H1 (cell line): ENCODE results near the gene ANKLE1. TPM values are rescaled to one million over a fixed set of nuclear protein-coding genes. Genes with fewer than 3 reads are reported as not detected.

Experiments
- CTCF ChIA-PET: fragments of 300-600 bp; sonication (Branson Sonifier 250); formaldehyde crosslinking; loops from one replicate; lab custom pipeline; 2021; ENCODE audit not compliant: partially characterized antibody; lab: Charles Lee
- POLR2A ChIA-PET: fragments of 300-600 bp; sonication (Branson Sonifier 250); formaldehyde crosslinking; loops from one replicate; lab custom pipeline; 2021; ENCODE audit warnings: inconsistent platforms; ENCODE audit not compliant: partially characterized antibody; lab: Charles Lee
- DNase-seq, 2 experiments: peaks; one replicate each; pipeline versions ENCODE4 v3.0.0 to v3.0.0-alpha.2; 2010 to 2022; ENCODE audit warnings: low spot score in 2 of 2, low read depth in 1 of 2, mixed read lengths in 1 of 2
- FAIRE-seq: peaks from 2 replicates; lab custom pipeline; 2011; peaks lifted over from hg19 to GRCh38; lab: Jason Lieb, UNC
- H2AFZ ChIP-seq: 2 replicates; pipeline ENCODE4 v1.8.1; 2012; ENCODE audit warnings: low read length, inconsistent platforms
- H2AK5ac ChIP-seq: 2 replicates; pipeline ENCODE4 v1.6.1; 2013; ENCODE audit warnings: low read depth, low read length
- H2BK120ac ChIP-seq: replicated peaks from 2 replicates; pipeline ENCODE3; 2013; ENCODE audit warnings: low read depth, low read length, inconsistent platforms
- H2BK12ac ChIP-seq: 2 replicates; pipeline ENCODE4 v1.6.1; 2013; ENCODE audit warnings: low read depth, low read length
- H2BK15ac ChIP-seq: 2 replicates; pipeline ENCODE4 v1.6.1; 2013; ENCODE audit warnings: low read length
- H2BK20ac ChIP-seq: 2 replicates; pipeline ENCODE4 v1.6.1; 2013; ENCODE audit warnings: low read length
- H2BK5ac ChIP-seq: 2 replicates; pipeline ENCODE4 v1.6.1; 2013; ENCODE audit warnings: low read depth, low read length
- H3K14ac ChIP-seq: 2 replicates; pipeline ENCODE4 v1.6.1; 2013; ENCODE audit warnings: inconsistent platforms; ENCODE audit not compliant: insufficient read length
- H3K18ac ChIP-seq: 2 replicates; pipeline ENCODE4 v1.6.1; 2013; ENCODE audit warnings: low read length; ENCODE audit errors: extremely low read depth
- H3K23ac ChIP-seq: 2 replicates; pipeline ENCODE4 v1.6.1; 2013; ENCODE audit warnings: inconsistent platforms; ENCODE audit not compliant: insufficient read length
- H3K23me2 ChIP-seq: 2 replicates; pipeline ENCODE4 v1.6.1; 2013; ENCODE audit warnings: low read depth, low read length
- H3K27ac ChIP-seq: 2 replicates; pipeline ENCODE4 v1.6.1; 2011; ENCODE audit warnings: low read depth, low read length, inconsistent platforms
- H3K27me3 ChIP-seq, 4 experiments: replicated peaks in 1 of 4; 1 replicate in 1 of 4; 2 replicates in 3 of 4; pipeline versions ENCODE4 v1.6.1 to v1.8.1; 2011 to 2013; ENCODE audit warnings: low read length in 3 of 4, mild to moderate bottlenecking in 3 of 4, inconsistent platforms in 2 of 4, mixed read lengths in 2 of 4, moderate library complexity in 1 of 4; ENCODE audit not compliant: control insufficient read depth in 3 of 4, insufficient read depth in 3 of 4; ENCODE audit errors: extremely low read depth in 1 of 4
- H3K36me3 ChIP-seq, 4 experiments: 2 replicates each; pipeline versions ENCODE4 v1.6.1 to v1.8.1; 2011 to 2013; ENCODE audit warnings: mild to moderate bottlenecking in 4 of 4, low read length in 3 of 4, moderate library complexity in 2 of 4, control low read depth in 1 of 4, inconsistent platforms in 1 of 4; ENCODE audit not compliant: insufficient read depth in 4 of 4, control insufficient read depth in 2 of 4
- H3K4ac ChIP-seq: replicated peaks from 2 replicates; pipeline ENCODE3; 2013; ENCODE audit warnings: low read length, low read depth, mixed read lengths, inconsistent platforms; ENCODE audit not compliant: insufficient read length
- H3K4me1 ChIP-seq, 4 experiments: replicated peaks in 1 of 4; 1 replicate in 1 of 4; 2 replicates in 3 of 4; pipeline versions ENCODE4 v1.6.1 to v1.8.1; 2011 to 2013; ENCODE audit warnings: low read length in 3 of 4, inconsistent platforms in 2 of 4, mixed read lengths in 1 of 4; ENCODE audit not compliant: insufficient read depth in 4 of 4, control insufficient read depth in 3 of 4
- H3K4me2 ChIP-seq, 2 experiments: 2 replicates each; pipeline versions ENCODE4 v1.6.1 to v1.8.1; 2011 to 2013; ENCODE audit warnings: low read depth in 2 of 2, low read length in 2 of 2, control low read depth in 1 of 2, inconsistent platforms in 1 of 2, mild to moderate bottlenecking in 1 of 2; ENCODE audit not compliant: insufficient read depth in 1 of 2
- H3K4me3 ChIP-seq, 4 experiments: fragments of 200-600, 300-600 bp in 1 of 4; sonication (generic), shearing (Covaris generic), sonication (Bioruptor Twin) in 1 of 4; 2 replicates each; pipeline versions ENCODE4 v1.5.1 to v1.8.1; 2011 to 2016; ENCODE audit warnings: low read length in 4 of 4, low read depth in 3 of 4, control low read depth in 2 of 4, inconsistent platforms in 2 of 4, mild to moderate bottlenecking in 2 of 4, mixed read lengths in 1 of 4, moderate library complexity in 1 of 4; ENCODE audit not compliant: insufficient read depth in 2 of 4; ENCODE audit errors: extremely low read depth in 1 of 4
- H3K56ac ChIP-seq: replicated peaks from 2 replicates; pipeline ENCODE3; 2013; ENCODE audit warnings: low read depth, mild to moderate bottlenecking, mixed read lengths, low read length, inconsistent platforms; ENCODE audit not compliant: insufficient read length
- H3K79me1 ChIP-seq: 2 replicates; pipeline ENCODE4 v1.6.1; 2013; ENCODE audit warnings: low read depth, low read length, control low read depth
- H3K79me2 ChIP-seq, 2 experiments: 2 replicates each; pipeline versions ENCODE4 v1.6.1 to v1.8.1; 2012 to 2013; ENCODE audit warnings: low read length in 2 of 2, mild to moderate bottlenecking in 2 of 2, inconsistent platforms in 1 of 2; ENCODE audit not compliant: insufficient read depth in 2 of 2, control insufficient read depth in 1 of 2
- H3K9ac ChIP-seq, 4 experiments: replicated peaks in 1 of 4; 1 replicate in 1 of 4; 2 replicates in 3 of 4; pipeline versions ENCODE4 v1.6.1 to v1.8.1; 2011 to 2013; ENCODE audit warnings: low read depth in 3 of 4, low read length in 3 of 4, control low read depth in 2 of 4, mild to moderate bottlenecking in 2 of 4, moderate library complexity in 2 of 4, inconsistent platforms in 1 of 4; ENCODE audit errors: extremely low read depth in 1 of 4
- H3K9me3 ChIP-seq, 2 experiments: 2 replicates each; pipeline versions ENCODE4 v1.6.1 to v1.8.1; 2012 to 2013; ENCODE audit warnings: mild to moderate bottlenecking in 2 of 2, moderate library complexity in 2 of 2, control low read depth in 1 of 2, inconsistent platforms in 1 of 2, low read depth in 1 of 2, low read length in 1 of 2, mixed read lengths in 1 of 2; ENCODE audit not compliant: insufficient read depth in 2 of 2
- H4K20me1 ChIP-seq, 2 experiments: replicated peaks in 1 of 2; 2 replicates each; pipeline versions ENCODE3 to v1.8.1; 2011 to 2013; ENCODE audit warnings: inconsistent platforms in 2 of 2, low read length in 2 of 2, mild to moderate bottlenecking in 1 of 2; ENCODE audit not compliant: insufficient read depth in 2 of 2, control insufficient read depth in 1 of 2
- H4K5ac ChIP-seq: 2 replicates; pipeline ENCODE4 v1.6.1; 2013; ENCODE audit warnings: low read length, low read depth, mixed read lengths, inconsistent platforms; ENCODE audit not compliant: insufficient read length
- H4K8ac ChIP-seq: 2 replicates; pipeline ENCODE4 v1.8.0; 2013; ENCODE audit warnings: mild to moderate bottlenecking, moderate library complexity, low read length, inconsistent platforms; ENCODE audit not compliant: insufficient read depth; ENCODE audit errors: extremely low read depth
- H4K91ac ChIP-seq: replicated peaks from 2 replicates; pipeline ENCODE3; 2013; ENCODE audit warnings: low read length, mixed read lengths, inconsistent platforms; ENCODE audit not compliant: insufficient read length
- CHD1 ChIP-seq: IDR thresholded peaks from 2 replicates; pipeline ENCODE4 v1.6.1; 2012; ENCODE audit warnings: low read depth, low read length, improper control_type of control experiment
- PHF8 ChIP-seq: fragments of 200-600 bp; sonication (generic); conservative IDR thresholded peaks from 2 replicates; pipeline ENCODE4 v1.7.1; 2012; ENCODE audit warnings: low read depth, mild to moderate bottlenecking, inconsistent platforms, low read length, moderate library complexity
- POLR2AphosphoS5 ChIP-seq: IDR thresholded peaks from 2 replicates; pipeline ENCODE4 v1.6.1; 2011; ENCODE audit warnings: low read depth, low read length
- SIN3A ChIP-seq, 2 experiments: IDR thresholded peaks in 1 of 2; conservative IDR thresholded peaks in 1 of 2; 2 replicates each; pipeline ENCODE4 v1.6.1; 2011 to 2012; ENCODE audit warnings: low read length in 2 of 2, improper control_type of control experiment in 1 of 2, low read depth in 1 of 2, mild to moderate bottlenecking in 1 of 2
- TAF1 ChIP-seq: IDR thresholded peaks from 2 replicates; pipeline ENCODE4 v1.6.1; 2011; ENCODE audit warnings: mild to moderate bottlenecking, low read depth, low read length
- WGBS, 2 experiments: shearing (Covaris generic) in 1 of 2; methylation state at CpG; one replicate each; pipeline versions ENCODE4 v1.1.6 to v1.1.7; 2013 to 2015; ENCODE audit warnings: low lambda C conversion rate in 2 of 2, mixed read lengths in 2 of 2, inconsistent platforms in 1 of 2, low coverage in 1 of 2, missing lambda C conversion rate in 1 of 2; ENCODE audit not compliant: insufficient replicate concordance in 2 of 2, insufficient coverage in 1 of 2, insufficient read length in 1 of 2; ENCODE audit errors: extremely low coverage in 1 of 2, missing lambda C conversion rate in 1 of 2; 5-methylcytosine and 5-hydroxymethylcytosine counted together
- polyA plus RNA-seq, 7 experiments: library from polyadenylated mRNA; depleted of rRNA in 3 of 7; stranded (reverse) in 5 of 7; unstranded in 2 of 7; fragments of >200 nt in 5 of 7; fragments of 200-250 nt in 2 of 7; gene quantifications; 1 replicate in 5 of 7; 2 replicates in 1 of 7; 4 replicates in 1 of 7; pipeline versions ENCODE4 v1.2.1 to v1.2.3, GENCODE V29; 2011 to 2013; ENCODE audit warnings: missing spikeins in 2 of 7, mixed read lengths in 2 of 7
- total RNA-seq: library from RNA; stranded (reverse); fragmentation: NEBNext Ultra II Directional; extraction: Animal tissue kit (Norgen Biotek cat#: 25700); gene quantifications from 2 replicates; pipeline ENCODE4 v1.2.1, GENCODE V29; 2021

ANKLE1 gene
- total and polyA plus RNA-seq, 2 of the 8 experiments (the other 6 are each of a cell fraction or from before 2014, with no cell fraction given), result 6.1 to 9.6 TPM

- Histone ChIP-seq H2BK20ac (0 out of 2 replicates have a peak within 1 kb of the TSS, but pooled peaks have one; percentile 48), H3K27me3 (no peaks in the 10 kb centered on the region), H3K9me3 (no peaks in the 10 kb centered on the region), H3K23ac (no peak within 1 kb of the TSS), H3K4me1 (peaks cover 3 to 34% (median 25%) of the 10 kb centered on the region in 4 experiments), H4K8ac (peak within 1 kb of the TSS; percentile 97), H3K23me2 (peaks cover 2% of the 10 kb centered on the region; the same call in 1 of the 2 replicates), H3K79me1 (peaks cover 12% of the 10 kb centered on the region), H2AK5ac (no peak within 1 kb of the TSS), H2BK5ac (peak within 1 kb of the TSS; percentile 91; the same call in 1 of the 2 replicates), H3K18ac (peak within 1 kb of the TSS; percentile 87), H4K20me1 (peaks cover 12 to 13% of the 10 kb centered on the region in 2 experiments), H3K9ac (peak within 1 kb of the TSS; percentile 0 to 71 (median 66); a peak in 6 of 7 replicates), H2BK120ac (peak within 1 kb of the TSS; percentile 72), H3K27ac (peak within 1 kb of the TSS; percentile 92; the same call in 1 of the 2 replicates), H3K4ac (peak within 1 kb of the TSS; percentile 92), H2AFZ (no peak within 1 kb of the TSS), H3K36me3 (no peaks in the 10 kb centered on the region; a peak in 2 of 8 replicates), H3K4me3 (peak within 1 kb of the TSS; percentile 68 to 83 (median 78)), H4K5ac (peak within 1 kb of the TSS; percentile 95), H2BK15ac (no peak within 1 kb of the TSS; the same call in 1 of the 2 replicates), H3K79me2 (peaks cover 26 to 47% of the 10 kb centered on the region in 2 experiments; a peak in 3 of 4 replicates), H3K56ac (peak within 1 kb of the TSS; percentile 96), H4K91ac (peak within 1 kb of the TSS; percentile 75), H2BK12ac (peak within 1 kb of the TSS; percentile 80; the same call in 1 of the 2 replicates), H3K14ac (no peak within 1 kb of the TSS), H3K4me2 (peak within 1 kb of the TSS; percentile 74 to 94)
- FAIRE-seq, result no peak
- POLR2A ChIA-PET, result interaction anchor here (6.4 kb wide), 1 partner anchor 15 kb away, joined by 118 read pairs; the partner anchor contains the start of gene OCEL1
- no peak for DNase-seq
- CTCF ChIA-PET, result interaction anchor here (1.4 kb wide), 1 partner anchor 21 kb away, joined by 3 read pairs; the partner anchor contains the start of gene BABAM1
- TF ChIP-seq POLR2AphosphoS5 (0 out of 2 replicates have a peak, but pooled peaks have one; percentile 32), SIN3A (conservative IDR thresholded peaks at IDR 0.05 in 1 of 2, IDR thresholded peaks at IDR 0.05 in 1 of 2; ENCODE audit: low read depth in 1 of 2, low read length in 2 of 2) (no peak; a peak in 1 of 4 replicates), TAF1 (0 out of 2 replicates have a peak, but pooled peaks have one; percentile 23), CHD1 (no peak), PHF8 (0 out of 2 replicates have a peak, but pooled peaks have one; percentile 3)
- 4% methylated on average over 14 of the region's 72 CpGs; no CpG with 5 or more reads in 1 of the 2 experiments for WGBS, 2 experiments
These were observed 36.1 kb upstream of the ANKLE1 start, which contains the start of gene NR2F6 for GRCh38 chr19:17245535-17245984. NR2F6 (minus strand) TSS chr19:17245919; CDS start chr19:17245220, 699 bp downstream.
